Hematopoietic multipotent progenitor cell (in vitro differentiated cells): Measurements from ENCODE around the gene BRPF3. TPM values are rescaled to one million over a fixed set of nuclear protein-coding genes. Genes with fewer than 3 reads are reported as not detected.

Experiments used
- DNase-seq, 3 donors: peaks; one replicate each; pipeline ENCODE4 v3.0.0-alpha.2; 2011 to 2015; ENCODE audit warnings: low read depth in 2 of 3, low spot score in 2 of 3
- total RNA-seq: library from RNA; depleted of rRNA; stranded (reverse); fragments of >200 nt; gene quantifications from one replicate; pipeline ENCODE4 v1.2.3, GENCODE V29; 2012

BRPF3 gene
- 10.5 TPM for total RNA-seq

GRCh38 chr6:36196113-36196879, at the start of gene BRPF3:
Gene BRPF3 (plus strand): TSS chr6:36196744. CDS start chr6:36200323, 3,579 bp downstream.
- peak; percentile 53 to 77 (median 71) for DNase-seq

- no peak for DNase-seq
Measured at GRCh38 chr6:36147294-36147693, 49.2 kb upstream of the BRPF3 start.

- DNase-seq: no peak
Measured at GRCh38 chr6:36149476-36149875, 47.1 kb upstream of the BRPF3 start.

- no peak for DNase-seq
Measured at GRCh38 chr6:36150283-36150682, 46.3 kb upstream of the BRPF3 start.

- no peak for DNase-seq
Measured at GRCh38 chr6:36154286-36154685, 42.3 kb upstream of the BRPF3 start.

GRCh38 chr6:36155662-36156061, 40.9 kb upstream of the BRPF3 start:
- no peak for DNase-seq

- DNase-seq: no peak
Measured at GRCh38 chr6:36160147-36160760, 36.3 kb upstream of the BRPF3 start.

- DNase-seq: no peak
Measured at GRCh38 chr6:36169023-36170007, 27.2 kb upstream of the BRPF3 start.

- DNase-seq: no peak
Measured at GRCh38 chr6:36170704-36171103, 25.8 kb upstream of the BRPF3 start.

- DNase-seq: no peak
Measured at GRCh38 chr6:36171573-36171972, 25.0 kb upstream of the BRPF3 start.

GRCh38 chr6:36177166-36177565, 19.4 kb upstream of the BRPF3 start:
- no peak for DNase-seq

- DNase-seq: no peak
Measured at GRCh38 chr6:36178544-36178943, 18.0 kb upstream of the BRPF3 start.

- DNase-seq: no peak
Measured at GRCh38 chr6:36180126-36180525, 16.4 kb upstream of the BRPF3 start.

- no peak for DNase-seq
Measured at GRCh38 chr6:36184311-36184710, 12.2 kb upstream of the BRPF3 start.

GRCh38 chr6:36186199-36186598, 10.3 kb upstream of the BRPF3 start:
- DNase-seq: no peak

- no peak for DNase-seq
Measured at GRCh38 chr6:36187446-36187845, 9.1 kb upstream of the BRPF3 start.

GRCh38 chr6:36195471-36196112, 952 bp upstream of the BRPF3 start:
- DNase-seq: peak in 1 of 3 donors; percentile 29

- peak; percentile 94 to 99 (median 98) for DNase-seq
Measured at GRCh38 chr6:36196880-36197548, 470 bp downstream of the BRPF3 start.

GRCh38 chr6:36197739-36198221, 1.2 kb downstream of the BRPF3 start:
- no peak for DNase-seq

- no peak for DNase-seq
Measured at GRCh38 chr6:36198986-36199385, 2.4 kb downstream of the BRPF3 start.
